ENCODE results near the gene PCGF1.

GRCh38 chr2:74512744-74513604 is 5.5 kb upstream of the PCGF1 start:
- TF ChIP-seq POLR2AphosphoS5 (IDR thresholded peaks at IDR 0.05; ENCODE audit: low read depth), result no peak
- TF ChIP-seq CTCF (IDR thresholded peaks at IDR 0.05; ENCODE audit: insufficient read depth, low read length), result no peak
- TF ChIP-seq GABPA (IDR thresholded peaks at IDR 0.05; ENCODE audit: low read depth), result no peak
- TF ChIP-seq REST (IDR thresholded peaks at IDR 0.05; ENCODE audit: insufficient replicate concordance, low read depth), result no peak

All from HL-60 (cell line).